BE2C (cell line): ENCODE data around the gene PTPRN2.

Experiments used
- DNase-seq: peaks from one replicate; pipeline ENCODE4 v3.0.0-alpha.2; 2020
- H3K27me3 ChIP-seq: fragments of 250-450 bp; sonication (Bioruptor Pico); 2 replicates; pipeline ENCODE4 v1.5.1; 2020; ENCODE audit warnings: mild to moderate bottlenecking
- H3K36me3 ChIP-seq: fragments of 250-450 bp; sonication (Bioruptor Pico); 2 replicates; pipeline ENCODE4 v1.5.1; 2020; ENCODE audit warnings: mild to moderate bottlenecking
- H3K4me1 ChIP-seq: fragments of 250-450 bp; sonication (Bioruptor Pico); 2 replicates; pipeline ENCODE4 v1.5.1; 2020
- H3K4me3 ChIP-seq: 2 replicates; pipeline ENCODE4 v1.5.1; 2011; ENCODE audit warnings: low read depth, low read length
- H3K9me3 ChIP-seq: fragments of 250-450 bp; sonication (Bioruptor Pico); 2 replicates; pipeline ENCODE4 v1.5.1; 2020
- CTCF ChIP-seq: IDR thresholded peaks from 2 replicates; pipeline ENCODE4 v1.5.1; 2012; ENCODE audit warnings: mild to moderate bottlenecking, low read depth, low read length

PTPRN2 gene

GRCh38 chr7:158188676-158189075, 398.9 kb downstream of the PTPRN2 start:
- no peak for DNase-seq
- TF ChIP-seq CTCF, result no peak

GRCh38 chr7:158187694-158187994, 400.0 kb downstream of the PTPRN2 start:
- TF ChIP-seq CTCF, result no peak
- no peak for DNase-seq
- Histone ChIP-seq H3K27me3 (no peaks in the 10 kb centered on the region), H3K9me3 (no peaks in the 10 kb centered on the region; the same call in 1 of the 2 replicates), H3K4me3 (no peak overlapping the region), H3K36me3 (no peaks in the 10 kb centered on the region), H3K4me1 (no peaks in the 10 kb centered on the region)

More at GRCh38 chr7:158188676-158189075, 398.9 kb downstream of the PTPRN2 start:
- no peaks in the 10 kb centered on the region for H3K27me3 ChIP-seq
- no peaks in the 10 kb centered on the region for H3K36me3 ChIP-seq
- no peak overlapping the region for H3K4me3 ChIP-seq
- no peaks in the 10 kb centered on the region; the same call in 1 of the 2 replicates for H3K9me3 ChIP-seq
- H3K4me1 ChIP-seq, result no peaks in the 10 kb centered on the region

GRCh38 chr7:158186864-158187693, 400.5 kb downstream of the PTPRN2 start:
- no peak for TF ChIP-seq CTCF
- H3K36me3 ChIP-seq, result no peaks in the 10 kb centered on the region
- no peaks in the 10 kb centered on the region for H3K27me3 ChIP-seq
- H3K4me3 ChIP-seq, result no peak overlapping the region
- DNase-seq, result no peak
- no peaks in the 10 kb centered on the region for H3K4me1 ChIP-seq
- H3K9me3 ChIP-seq, result no peaks in the 10 kb centered on the region; the same call in 1 of the 2 replicates

- Histone ChIP-seq H3K9me3 (no peaks in the 10 kb centered on the region; the same call in 1 of the 2 replicates), H3K4me3 (no peak overlapping the region), H3K4me1 (no peaks in the 10 kb centered on the region), H3K36me3 (no peaks in the 10 kb centered on the region), H3K27me3 (no peaks in the 10 kb centered on the region)
- no peak for TF ChIP-seq CTCF
- no peak for DNase-seq
These were observed 401.2 kb downstream of the PTPRN2 start for GRCh38 chr7:158186406-158186805.

GRCh38 chr7:158185653-158186052, 402.0 kb downstream of the PTPRN2 start:
- Histone ChIP-seq H3K36me3 (no peaks in the 10 kb centered on the region), H3K4me3 (no peak overlapping the region), H3K9me3 (no peaks in the 10 kb centered on the region; the same call in 1 of the 2 replicates), H3K27me3 (no peaks in the 10 kb centered on the region), H3K4me1 (no peaks in the 10 kb centered on the region)
- TF ChIP-seq CTCF, result no peak
- no peak for DNase-seq

GRCh38 chr7:158183431-158183830, 404.2 kb downstream of the PTPRN2 start:
- H3K4me1 ChIP-seq, result no peaks in the 10 kb centered on the region
- H3K4me3 ChIP-seq, result no peak overlapping the region
- DNase-seq, result no peak
- H3K9me3 ChIP-seq, result no peaks in the 10 kb centered on the region
- H3K27me3 ChIP-seq, result no peaks in the 10 kb centered on the region
- no peak for TF ChIP-seq CTCF
- no peaks in the 10 kb centered on the region for H3K36me3 ChIP-seq
